NCI-H2029 (cell line): ENCODE data around the gene MFAP5.
"Not testable (repeated sequence)": the region's sequence is repeated elsewhere in the genome, so short reads cannot be mapped to it uniquely, and the experiment has no call there.

Experiments
- DNase-seq: peaks from one replicate; lab custom pipeline; 2025; lab: John Stamatoyannopoulos, UW

MFAP5 gene

GRCh38 chr12:8629486-8630033 lies 33.1 kb downstream of the MFAP5 start:
- DNase-seq, result no peak

- DNase-seq, result no peak
Measured at GRCh38 chr12:8628731-8629130, 33.9 kb downstream of the MFAP5 start.

- DNase-seq, result not testable (repeated sequence)
Measured at GRCh38 chr12:8624750-8625149, 37.9 kb downstream of the MFAP5 start.

- no peak for DNase-seq
Measured at GRCh38 chr12:8622646-8623045, 40.0 kb downstream of the MFAP5 start.

GRCh38 chr12:8615206-8615605 lies 47.4 kb downstream of the MFAP5 start:
- DNase-seq, result no peak

GRCh38 chr12:8613881-8614280 lies 48.7 kb downstream of the MFAP5 start:
- not testable (repeated sequence) for DNase-seq

GRCh38 chr12:8612629-8613028 lies 50.0 kb downstream of the MFAP5 start, which contains the start of gene AICDA:
TSS of gene AICDA (minus strand) at chr12:8612859. CDS start at chr12:8612767, 92 bp downstream.
- no peak for DNase-seq

- no peak for DNase-seq
Measured at GRCh38 chr12:8609061-8609570, 53.5 kb downstream of the MFAP5 start.

- no peak for DNase-seq
Measured at GRCh38 chr12:8606890-8607289, 55.7 kb downstream of the MFAP5 start.

GRCh38 chr12:8605057-8605456 lies 57.6 kb downstream of the MFAP5 start:
- no peak for DNase-seq

GRCh38 chr12:8603856-8604255 lies 58.8 kb downstream of the MFAP5 start:
- DNase-seq, result no peak

- DNase-seq, result no peak
Measured at GRCh38 chr12:8603286-8603685, 59.3 kb downstream of the MFAP5 start.

- no peak for DNase-seq
Measured at GRCh38 chr12:8596561-8596960, 66.1 kb downstream of the MFAP5 start.
